H1 (cell line): Measurements from ENCODE around the gene PDCD5. TPM values are rescaled to one million over a fixed set of nuclear protein-coding genes. Genes with fewer than 3 reads are reported as not detected.

Source experiments
- CTCF ChIA-PET: fragments of 300-600 bp; sonication (Branson Sonifier 250); formaldehyde crosslinking; loops from one replicate; lab custom pipeline; 2021; ENCODE audit not compliant: partially characterized antibody; lab: Charles Lee
- POLR2A ChIA-PET: fragments of 300-600 bp; sonication (Branson Sonifier 250); formaldehyde crosslinking; loops from one replicate; lab custom pipeline; 2021; ENCODE audit warnings: inconsistent platforms; ENCODE audit not compliant: partially characterized antibody; lab: Charles Lee
- DNase-seq, 2 experiments: peaks; one replicate each; pipeline versions ENCODE4 v3.0.0 to v3.0.0-alpha.2; 2010 to 2022; ENCODE audit warnings: low spot score in 2 of 2, low read depth in 1 of 2, mixed read lengths in 1 of 2
- FAIRE-seq: peaks from 2 replicates; lab custom pipeline; 2011; peaks lifted over from hg19 to GRCh38; lab: Jason Lieb, UNC
- H2AFZ ChIP-seq: 2 replicates; pipeline ENCODE4 v1.8.1; 2012; ENCODE audit warnings: low read length, inconsistent platforms
- H2AK5ac ChIP-seq: 2 replicates; pipeline ENCODE4 v1.6.1; 2013; ENCODE audit warnings: low read depth, low read length
- H2BK120ac ChIP-seq: replicated peaks from 2 replicates; pipeline ENCODE3; 2013; ENCODE audit warnings: low read depth, low read length, inconsistent platforms
- H2BK12ac ChIP-seq: 2 replicates; pipeline ENCODE4 v1.6.1; 2013; ENCODE audit warnings: low read depth, low read length
- H2BK15ac ChIP-seq: 2 replicates; pipeline ENCODE4 v1.6.1; 2013; ENCODE audit warnings: low read length
- H2BK20ac ChIP-seq: 2 replicates; pipeline ENCODE4 v1.6.1; 2013; ENCODE audit warnings: low read length
- H2BK5ac ChIP-seq: 2 replicates; pipeline ENCODE4 v1.6.1; 2013; ENCODE audit warnings: low read depth, low read length
- H3K14ac ChIP-seq: 2 replicates; pipeline ENCODE4 v1.6.1; 2013; ENCODE audit warnings: inconsistent platforms; ENCODE audit not compliant: insufficient read length
- H3K18ac ChIP-seq: 2 replicates; pipeline ENCODE4 v1.6.1; 2013; ENCODE audit warnings: low read length; ENCODE audit errors: extremely low read depth
- H3K23ac ChIP-seq: 2 replicates; pipeline ENCODE4 v1.6.1; 2013; ENCODE audit warnings: inconsistent platforms; ENCODE audit not compliant: insufficient read length
- H3K23me2 ChIP-seq: 2 replicates; pipeline ENCODE4 v1.6.1; 2013; ENCODE audit warnings: low read depth, low read length
- H3K27ac ChIP-seq: 2 replicates; pipeline ENCODE4 v1.6.1; 2011; ENCODE audit warnings: low read depth, low read length, inconsistent platforms
- H3K27me3 ChIP-seq, 4 experiments: replicated peaks in 1 of 4; 1 replicate in 1 of 4; 2 replicates in 3 of 4; pipeline versions ENCODE4 v1.6.1 to v1.8.1; 2011 to 2013; ENCODE audit warnings: low read length in 3 of 4, mild to moderate bottlenecking in 3 of 4, inconsistent platforms in 2 of 4, mixed read lengths in 2 of 4, moderate library complexity in 1 of 4; ENCODE audit not compliant: control insufficient read depth in 3 of 4, insufficient read depth in 3 of 4; ENCODE audit errors: extremely low read depth in 1 of 4
- H3K36me3 ChIP-seq, 4 experiments: 2 replicates each; pipeline versions ENCODE4 v1.6.1 to v1.8.1; 2011 to 2013; ENCODE audit warnings: mild to moderate bottlenecking in 4 of 4, low read length in 3 of 4, moderate library complexity in 2 of 4, control low read depth in 1 of 4, inconsistent platforms in 1 of 4; ENCODE audit not compliant: insufficient read depth in 4 of 4, control insufficient read depth in 2 of 4
- H3K4ac ChIP-seq: replicated peaks from 2 replicates; pipeline ENCODE3; 2013; ENCODE audit warnings: low read length, low read depth, mixed read lengths, inconsistent platforms; ENCODE audit not compliant: insufficient read length
- H3K4me1 ChIP-seq, 4 experiments: replicated peaks in 1 of 4; 1 replicate in 1 of 4; 2 replicates in 3 of 4; pipeline versions ENCODE4 v1.6.1 to v1.8.1; 2011 to 2013; ENCODE audit warnings: low read length in 3 of 4, inconsistent platforms in 2 of 4, mixed read lengths in 1 of 4; ENCODE audit not compliant: insufficient read depth in 4 of 4, control insufficient read depth in 3 of 4
- H3K4me2 ChIP-seq, 2 experiments: 2 replicates each; pipeline versions ENCODE4 v1.6.1 to v1.8.1; 2011 to 2013; ENCODE audit warnings: low read depth in 2 of 2, low read length in 2 of 2, control low read depth in 1 of 2, inconsistent platforms in 1 of 2, mild to moderate bottlenecking in 1 of 2; ENCODE audit not compliant: insufficient read depth in 1 of 2
- H3K4me3 ChIP-seq, 4 experiments: fragments of 200-600, 300-600 bp in 1 of 4; sonication (generic), shearing (Covaris generic), sonication (Bioruptor Twin) in 1 of 4; 2 replicates each; pipeline versions ENCODE4 v1.5.1 to v1.8.1; 2011 to 2016; ENCODE audit warnings: low read length in 4 of 4, low read depth in 3 of 4, control low read depth in 2 of 4, inconsistent platforms in 2 of 4, mild to moderate bottlenecking in 2 of 4, mixed read lengths in 1 of 4, moderate library complexity in 1 of 4; ENCODE audit not compliant: insufficient read depth in 2 of 4; ENCODE audit errors: extremely low read depth in 1 of 4
- H3K56ac ChIP-seq: replicated peaks from 2 replicates; pipeline ENCODE3; 2013; ENCODE audit warnings: low read depth, mild to moderate bottlenecking, mixed read lengths, low read length, inconsistent platforms; ENCODE audit not compliant: insufficient read length
- H3K79me1 ChIP-seq: 2 replicates; pipeline ENCODE4 v1.6.1; 2013; ENCODE audit warnings: low read depth, low read length, control low read depth
- H3K79me2 ChIP-seq, 2 experiments: 2 replicates each; pipeline versions ENCODE4 v1.6.1 to v1.8.1; 2012 to 2013; ENCODE audit warnings: low read length in 2 of 2, mild to moderate bottlenecking in 2 of 2, inconsistent platforms in 1 of 2; ENCODE audit not compliant: insufficient read depth in 2 of 2, control insufficient read depth in 1 of 2
- H3K9ac ChIP-seq, 4 experiments: replicated peaks in 1 of 4; 1 replicate in 1 of 4; 2 replicates in 3 of 4; pipeline versions ENCODE4 v1.6.1 to v1.8.1; 2011 to 2013; ENCODE audit warnings: low read depth in 3 of 4, low read length in 3 of 4, control low read depth in 2 of 4, mild to moderate bottlenecking in 2 of 4, moderate library complexity in 2 of 4, inconsistent platforms in 1 of 4; ENCODE audit errors: extremely low read depth in 1 of 4
- H3K9me3 ChIP-seq, 2 experiments: 2 replicates each; pipeline versions ENCODE4 v1.6.1 to v1.8.1; 2012 to 2013; ENCODE audit warnings: mild to moderate bottlenecking in 2 of 2, moderate library complexity in 2 of 2, control low read depth in 1 of 2, inconsistent platforms in 1 of 2, low read depth in 1 of 2, low read length in 1 of 2, mixed read lengths in 1 of 2; ENCODE audit not compliant: insufficient read depth in 2 of 2
- H4K20me1 ChIP-seq, 2 experiments: replicated peaks in 1 of 2; 2 replicates each; pipeline versions ENCODE3 to v1.8.1; 2011 to 2013; ENCODE audit warnings: inconsistent platforms in 2 of 2, low read length in 2 of 2, mild to moderate bottlenecking in 1 of 2; ENCODE audit not compliant: insufficient read depth in 2 of 2, control insufficient read depth in 1 of 2
- H4K5ac ChIP-seq: 2 replicates; pipeline ENCODE4 v1.6.1; 2013; ENCODE audit warnings: low read length, low read depth, mixed read lengths, inconsistent platforms; ENCODE audit not compliant: insufficient read length
- H4K8ac ChIP-seq: 2 replicates; pipeline ENCODE4 v1.8.0; 2013; ENCODE audit warnings: mild to moderate bottlenecking, moderate library complexity, low read length, inconsistent platforms; ENCODE audit not compliant: insufficient read depth; ENCODE audit errors: extremely low read depth
- H4K91ac ChIP-seq: replicated peaks from 2 replicates; pipeline ENCODE3; 2013; ENCODE audit warnings: low read length, mixed read lengths, inconsistent platforms; ENCODE audit not compliant: insufficient read length
- CBX5 ChIP-seq: fragments of 300-800, 300-1000 bp; sonication (generic); IDR thresholded peaks from 2 replicates; pipeline ENCODE4 v1.7.1; 2016; ENCODE audit warnings: antibody characterized with exemption, low read length, low read depth
- CTBP2 ChIP-seq: IDR thresholded peaks from 2 replicates; pipeline ENCODE4 v1.7.0; 2011; ENCODE audit warnings: borderline replicate concordance, mild to moderate bottlenecking, moderate library complexity, mixed read lengths, low read length; ENCODE audit not compliant: insufficient read depth, insufficient read length
- EGR1 ChIP-seq: IDR thresholded peaks from 2 replicates; pipeline ENCODE4 v1.6.1; 2011; ENCODE audit warnings: low read depth, low read length, borderline replicate concordance
- KDM4A ChIP-seq: IDR thresholded peaks from one replicate; pipeline ENCODE4 v1.7.1; 2012; ENCODE audit warnings: low read depth, mild to moderate bottlenecking, moderate library complexity, low read length, inconsistent platforms; ENCODE audit not compliant: severe bottlenecking
- MAFK ChIP-seq: IDR thresholded peaks from 2 replicates; pipeline ENCODE4 v1.6.1; 2012; ENCODE audit warnings: low read depth, mild to moderate bottlenecking, improper control_type of control experiment, low read length
- POLR2AphosphoS5 ChIP-seq: IDR thresholded peaks from 2 replicates; pipeline ENCODE4 v1.6.1; 2011; ENCODE audit warnings: low read depth, low read length
- SAP30 ChIP-seq: fragments of 300-600 bp; sonication (generic); IDR thresholded peaks from 2 replicates; pipeline ENCODE4 v1.7.1; 2012; ENCODE audit warnings: low read length, moderate library complexity, mild to moderate bottlenecking, inconsistent platforms; ENCODE audit not compliant: insufficient read depth, insufficient replicate concordance
- SRF ChIP-seq: IDR thresholded peaks from 2 replicates; pipeline ENCODE4 v1.6.1; 2011; ENCODE audit warnings: mild to moderate bottlenecking, low read depth, low read length, moderate library complexity
- SUZ12 ChIP-seq: fragments of 200-600 bp; sonication (generic); IDR thresholded peaks from 2 replicates; pipeline ENCODE4 v1.6.1; 2012; ENCODE audit warnings: mild to moderate bottlenecking, inconsistent platforms, low read length, moderate library complexity, mixed read lengths
- YY1 ChIP-seq: IDR thresholded peaks from 2 replicates; pipeline ENCODE4 v1.6.1; 2011; ENCODE audit warnings: low read depth, mild to moderate bottlenecking, low read length
- WGBS, 2 experiments: shearing (Covaris generic) in 1 of 2; methylation state at CpG; one replicate each; pipeline versions ENCODE4 v1.1.6 to v1.1.7; 2013 to 2015; ENCODE audit warnings: low lambda C conversion rate in 2 of 2, mixed read lengths in 2 of 2, inconsistent platforms in 1 of 2, low coverage in 1 of 2, missing lambda C conversion rate in 1 of 2; ENCODE audit not compliant: insufficient replicate concordance in 2 of 2, insufficient coverage in 1 of 2, insufficient read length in 1 of 2; ENCODE audit errors: extremely low coverage in 1 of 2, missing lambda C conversion rate in 1 of 2; 5-methylcytosine and 5-hydroxymethylcytosine counted together
- polyA plus RNA-seq, 7 experiments: library from polyadenylated mRNA; depleted of rRNA in 3 of 7; stranded (reverse) in 5 of 7; unstranded in 2 of 7; fragments of >200 nt in 5 of 7; fragments of 200-250 nt in 2 of 7; gene quantifications; 1 replicate in 5 of 7; 2 replicates in 1 of 7; 4 replicates in 1 of 7; pipeline versions ENCODE4 v1.2.1 to v1.2.3, GENCODE V29; 2011 to 2013; ENCODE audit warnings: missing spikeins in 2 of 7, mixed read lengths in 2 of 7
- total RNA-seq: library from RNA; stranded (reverse); fragmentation: NEBNext Ultra II Directional; extraction: Animal tissue kit (Norgen Biotek cat#: 25700); gene quantifications from 2 replicates; pipeline ENCODE4 v1.2.1, GENCODE V29; 2021
- TF ChIP-seq, protein P1 (sequence below): IDR thresholded peaks from 2 replicates; pipeline ENCODE4 v1.6.1; 2012; ENCODE audit warnings: low read length, inconsistent platforms
- TF ChIP-seq, protein P2 (sequence below): IDR thresholded peaks from 2 replicates; pipeline ENCODE4 v1.6.1; 2011; ENCODE audit warnings: low read length, improper control_type of control experiment

PDCD5 gene
- total and polyA plus RNA-seq, 2 of the 8 experiments (the other 6 are each of a cell fraction or from before 2014, with no cell fraction given) = 43.2 to 98.8 TPM

DNA sequence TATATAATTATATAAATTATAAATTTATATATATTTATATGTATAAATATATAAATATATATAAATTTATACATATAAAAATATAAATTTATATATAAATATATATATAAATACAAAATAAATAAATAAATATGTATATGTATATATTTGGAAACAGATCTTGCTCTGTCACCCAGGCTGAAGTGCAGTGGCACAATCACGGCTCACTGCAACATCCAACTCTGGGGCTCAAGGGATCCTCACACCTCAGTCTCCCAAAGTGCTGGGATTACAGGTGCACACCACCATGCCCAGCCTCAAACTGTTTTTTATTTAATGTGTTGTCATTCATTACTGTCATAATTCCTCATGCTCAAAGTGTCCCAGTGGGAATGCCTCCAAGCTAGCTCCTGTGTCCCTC, 25.2 kb upstream of the PDCD5 start:
- FAIRE-seq = no peak
- 91% methylated on average over 1 of the region's 1 CpG; no CpG with 5 or more reads in 1 of the 2 experiments for WGBS, 2 experiments
- H3K79me1 ChIP-seq = no peaks in the 10 kb centered on the region
- H3K9ac ChIP-seq = no peak overlapping the region
- no peak for TF ChIP-seq MAFK
- TF ChIP-seq, protein P1, sequence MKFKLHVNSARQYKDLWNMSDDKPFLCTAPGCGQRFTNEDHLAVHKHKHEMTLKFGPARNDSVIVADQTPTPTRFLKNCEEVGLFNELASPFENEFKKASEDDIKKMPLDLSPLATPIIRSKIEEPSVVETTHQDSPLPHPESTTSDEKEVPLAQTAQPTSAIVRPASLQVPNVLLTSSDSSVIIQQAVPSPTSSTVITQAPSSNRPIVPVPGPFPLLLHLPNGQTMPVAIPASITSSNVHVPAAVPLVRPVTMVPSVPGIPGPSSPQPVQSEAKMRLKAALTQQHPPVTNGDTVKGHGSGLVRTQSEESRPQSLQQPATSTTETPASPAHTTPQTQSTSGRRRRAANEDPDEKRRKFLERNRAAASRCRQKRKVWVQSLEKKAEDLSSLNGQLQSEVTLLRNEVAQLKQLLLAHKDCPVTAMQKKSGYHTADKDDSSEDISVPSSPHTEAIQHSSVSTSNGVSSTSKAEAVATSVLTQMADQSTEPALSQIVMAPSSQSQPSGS = no peak
- no peak for TF ChIP-seq SRF
- no peak for TF ChIP-seq KDM4A
- TF ChIP-seq SAP30 = no peak
- TF ChIP-seq SUZ12 = no peak
- no peak for TF ChIP-seq YY1
- TF ChIP-seq POLR2AphosphoS5 = no peak
- TF ChIP-seq, protein P2, sequence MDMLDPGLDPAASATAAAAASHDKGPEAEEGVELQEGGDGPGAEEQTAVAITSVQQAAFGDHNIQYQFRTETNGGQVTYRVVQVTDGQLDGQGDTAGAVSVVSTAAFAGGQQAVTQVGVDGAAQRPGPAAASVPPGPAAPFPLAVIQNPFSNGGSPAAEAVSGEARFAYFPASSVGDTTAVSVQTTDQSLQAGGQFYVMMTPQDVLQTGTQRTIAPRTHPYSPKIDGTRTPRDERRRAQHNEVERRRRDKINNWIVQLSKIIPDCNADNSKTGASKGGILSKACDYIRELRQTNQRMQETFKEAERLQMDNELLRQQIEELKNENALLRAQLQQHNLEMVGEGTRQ = no peak
- TF ChIP-seq CBX5 = no peak
- no peak for TF ChIP-seq CTBP2
- no peak for TF ChIP-seq EGR1
- H3K23me2 ChIP-seq = no peaks in the 10 kb centered on the region
- peak overlapping the region; percentile 31; the same call in 1 of the 2 replicates for H2AFZ ChIP-seq
- no peak overlapping the region for H4K91ac ChIP-seq
- ChIA-PET POLR2A (no interaction called here), CTCF (no interaction called here)
- H2BK5ac ChIP-seq = no peak overlapping the region
- H3K56ac ChIP-seq = no peak overlapping the region
- H2AK5ac ChIP-seq = no peak overlapping the region
- no peak for DNase-seq
- no peak overlapping the region for H3K4me3 ChIP-seq
- no peak overlapping the region for H2BK20ac ChIP-seq
- H2BK15ac ChIP-seq = no peak overlapping the region
- H3K4me1 ChIP-seq = no peaks in the 10 kb centered on the region
- H3K23ac ChIP-seq = no peak overlapping the region
- H3K4me2 ChIP-seq = no peak overlapping the region
- no peaks in the 10 kb centered on the region for H3K79me2 ChIP-seq
- no peaks in the 10 kb centered on the region for H3K36me3 ChIP-seq
- no peaks in the 10 kb centered on the region for H3K27me3 ChIP-seq
- no peak overlapping the region for H3K27ac ChIP-seq
- no peak overlapping the region for H2BK120ac ChIP-seq
- no peak overlapping the region for H3K14ac ChIP-seq
- no peaks in the 10 kb centered on the region for H4K20me1 ChIP-seq
- no peaks in the 10 kb centered on the region for H3K9me3 ChIP-seq
- H2BK12ac ChIP-seq = no peak overlapping the region
- no peak overlapping the region for H3K18ac ChIP-seq
- H3K4ac ChIP-seq = no peak overlapping the region
- no peak overlapping the region for H4K8ac ChIP-seq
- H4K5ac ChIP-seq = no peak overlapping the region
